Measurements from ENCODE around the gene SEC31A.
"Not testable (repeated sequence)": the region's sequence is repeated elsewhere in the genome, so short reads cannot be mapped to it uniquely, and the experiment has no call there.

SEC31A gene

DNA sequence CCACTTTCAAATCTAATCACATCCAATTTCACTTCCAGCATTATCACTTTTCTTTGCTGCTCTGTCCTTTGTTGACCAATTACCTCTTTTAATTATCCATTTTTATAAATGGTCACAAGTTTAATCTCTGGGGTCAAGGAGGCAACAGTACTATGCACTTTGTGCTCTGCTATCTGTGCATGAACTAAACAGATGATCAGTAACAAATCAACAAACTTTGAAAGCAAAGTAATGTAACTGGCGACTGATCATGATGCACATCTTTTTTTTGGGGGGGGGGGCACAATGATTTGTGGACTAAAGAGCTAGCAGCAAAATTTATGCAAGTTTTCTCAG, 1.5 kb upstream of the SEC31A start:
- no peak for DNase-seq (ENCODE audit: low spot score)

DNA sequence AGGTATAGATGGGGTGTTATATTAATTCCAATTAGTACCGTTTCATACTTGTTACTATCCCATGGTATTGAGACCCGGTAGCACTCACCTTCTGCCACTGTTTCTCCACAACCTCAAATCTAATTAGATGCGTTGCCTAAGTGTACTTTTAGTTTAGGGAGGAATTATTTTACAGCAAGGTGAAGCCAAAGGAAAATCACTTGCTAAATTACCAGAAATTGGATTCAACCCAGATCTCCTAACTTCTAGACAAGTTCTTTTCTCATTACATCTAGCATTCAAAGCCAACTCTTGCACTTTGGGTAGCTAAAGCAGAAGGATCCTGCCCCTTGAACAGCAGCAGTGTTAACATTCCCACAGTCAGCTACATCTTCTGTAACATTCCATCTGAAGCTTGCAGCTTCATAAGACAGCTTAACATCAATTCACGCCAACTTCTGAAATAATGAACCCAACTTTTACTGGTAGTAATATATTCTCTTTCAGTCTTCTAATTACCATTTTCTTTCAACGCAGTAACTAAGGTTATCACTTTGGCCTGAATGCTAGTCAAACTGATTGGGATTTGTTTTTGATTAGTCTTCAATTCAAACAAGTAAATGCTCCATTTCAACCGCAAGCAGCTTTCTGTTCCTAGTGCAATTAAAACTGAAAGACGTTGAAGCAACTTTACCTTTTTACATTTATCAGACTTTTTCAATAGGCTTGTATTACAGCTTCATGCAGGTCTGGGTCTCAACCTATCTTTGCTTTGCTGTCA, 934 bp upstream of the SEC31A start:
- no peak for DNase-seq (ENCODE audit: low spot score)

DNA sequence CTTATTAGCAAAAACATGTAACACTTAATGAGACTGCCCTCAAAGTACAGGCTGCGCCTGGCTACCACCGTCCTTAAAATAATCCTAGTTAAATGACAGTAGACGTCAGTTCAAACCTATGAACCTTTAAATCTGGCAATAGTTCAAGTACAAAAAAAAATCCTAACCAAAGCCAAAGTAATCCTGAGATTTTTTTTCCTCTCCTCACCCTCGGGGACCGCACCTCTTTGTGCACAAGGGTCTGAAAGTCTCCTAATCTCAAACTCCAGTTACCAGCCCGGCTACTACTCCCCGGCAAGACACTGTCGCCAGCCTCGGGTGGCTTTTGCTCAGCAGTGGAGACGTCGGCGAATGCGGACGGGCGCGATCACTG, 439 bp downstream of the SEC31A start:
- no peak for DNase-seq (ENCODE audit: low spot score)

DNA sequence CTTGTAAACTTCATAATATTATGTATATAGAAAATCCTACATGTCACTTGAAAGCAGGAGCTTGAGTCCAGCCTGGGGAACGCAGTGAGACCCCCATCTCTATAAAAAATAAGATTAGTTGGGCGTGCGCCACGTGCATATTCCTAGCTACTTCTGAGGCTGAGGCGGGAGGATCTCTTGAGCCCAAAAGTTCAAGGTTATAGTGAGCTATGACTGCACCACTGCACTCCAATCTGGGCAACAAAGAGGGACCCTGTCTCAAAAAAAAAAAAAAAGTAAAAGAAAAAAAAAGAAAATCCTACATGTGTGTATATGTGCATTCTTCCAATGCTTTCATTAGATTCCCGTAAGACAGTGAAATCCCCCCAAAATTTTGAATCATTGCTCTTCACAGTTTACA, 1.7 kb downstream of the SEC31A start:
- no peak for DNase-seq (ENCODE audit: low spot score)

DNA sequence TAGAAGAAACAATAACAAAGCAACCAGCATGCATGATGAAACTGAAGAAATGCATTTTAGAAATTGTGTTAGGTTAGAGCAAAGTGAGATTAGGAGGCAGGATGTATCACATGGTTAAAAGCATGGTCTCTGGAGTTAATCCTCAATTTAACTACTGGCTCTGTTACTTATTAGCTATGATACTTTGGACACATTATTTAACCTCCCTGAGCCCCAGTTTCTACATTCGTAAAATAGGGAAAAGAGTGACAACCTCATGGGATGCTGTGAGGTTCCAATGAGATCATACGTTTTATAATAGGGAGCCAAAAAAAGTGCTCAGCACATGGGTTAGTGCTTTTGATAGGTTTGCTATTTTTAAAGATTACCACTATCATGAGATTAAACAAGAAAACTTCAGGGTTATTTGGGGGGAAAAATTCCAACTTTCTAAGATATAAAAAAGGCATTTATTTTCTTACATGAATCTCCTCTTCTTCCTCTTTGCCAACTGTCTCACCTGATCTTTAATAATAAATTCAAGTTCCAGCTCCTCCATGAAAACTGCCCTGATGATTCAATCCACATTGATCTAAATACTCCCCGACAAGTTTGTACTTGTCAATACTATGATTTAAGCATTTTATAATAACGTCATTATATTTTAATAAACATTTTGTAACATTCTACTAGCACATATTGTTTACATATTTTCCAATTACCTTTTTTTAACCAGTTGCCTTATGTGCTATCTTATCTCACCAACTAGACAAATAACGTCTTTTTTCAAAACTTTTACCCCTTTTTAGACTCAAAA, 4.6 kb downstream of the SEC31A start:
- no peak for DNase-seq (ENCODE audit: low spot score)

DNA sequence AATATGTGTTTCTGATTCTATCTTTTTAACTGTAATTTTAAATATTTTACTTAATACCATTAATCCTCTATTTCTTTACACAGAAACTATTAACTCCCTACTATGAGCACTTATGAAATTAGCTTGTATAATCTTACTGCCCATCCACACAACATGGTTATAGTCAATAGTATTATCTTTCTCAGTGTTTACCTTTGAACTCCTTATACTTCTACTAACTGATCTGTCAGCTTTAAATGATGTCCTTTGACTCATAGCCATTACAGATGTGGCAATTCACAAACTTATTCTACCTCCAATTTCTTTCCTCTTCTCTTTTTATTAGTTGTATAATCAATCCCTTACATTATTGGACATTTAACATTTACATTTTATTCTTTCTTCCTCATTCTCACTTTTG, 5.5 kb downstream of the SEC31A start:
- DNase-seq (ENCODE audit: low spot score), result no peak

DNA sequence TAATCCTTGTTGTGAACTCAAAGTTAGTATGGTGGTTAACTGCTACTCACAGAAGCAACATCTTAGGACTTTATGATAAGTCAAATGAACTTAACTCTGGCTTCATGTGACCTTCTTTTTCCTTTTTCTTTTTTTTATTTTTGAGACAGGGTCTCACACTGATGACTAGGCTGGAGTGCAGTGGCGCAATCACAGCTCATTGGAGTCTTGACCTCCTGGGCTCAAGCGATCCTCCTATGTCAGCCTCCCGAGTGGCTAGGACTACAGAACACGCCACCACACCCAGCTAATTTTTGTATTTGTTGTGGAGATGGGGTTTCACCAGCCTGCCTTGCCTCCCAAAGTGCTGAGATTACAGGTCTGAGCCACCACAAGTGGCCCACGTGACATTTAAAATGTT, 22.4 kb downstream of the SEC31A start:
- no peak for DNase-seq (ENCODE audit: low spot score)

DNA sequence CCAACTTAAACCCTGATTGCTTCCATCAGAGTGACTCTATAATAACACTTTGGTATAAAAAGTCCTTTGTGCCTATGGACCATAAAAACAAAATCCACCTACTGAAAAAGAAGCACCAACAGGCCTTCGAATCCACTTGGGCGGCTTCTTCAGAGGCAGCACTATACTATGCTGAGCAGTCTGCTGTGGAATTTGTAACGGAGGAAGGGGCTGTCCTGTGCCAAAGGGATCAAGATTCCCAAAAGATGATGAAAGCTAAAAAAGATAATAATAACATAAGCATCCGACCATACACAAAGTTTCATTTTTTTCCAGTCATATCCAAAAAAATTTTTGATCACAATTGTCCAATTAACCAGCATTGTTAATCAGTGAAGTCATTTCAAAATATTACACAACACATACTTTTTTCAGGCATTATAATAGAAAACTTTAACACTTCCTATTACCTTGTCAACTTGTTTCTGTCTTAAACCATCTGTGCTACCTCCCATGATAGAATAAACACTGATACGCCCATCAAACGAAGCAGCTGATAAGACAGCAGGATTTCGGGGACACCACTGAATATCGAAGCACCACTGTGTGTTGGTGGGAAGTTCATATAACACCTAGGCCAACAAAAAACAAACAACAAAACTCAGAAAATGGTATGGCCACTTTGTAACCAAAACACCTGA, 24.1 kb downstream of the SEC31A start:
- DNase-seq (ENCODE audit: low spot score), result peak; percentile 2

DNA sequence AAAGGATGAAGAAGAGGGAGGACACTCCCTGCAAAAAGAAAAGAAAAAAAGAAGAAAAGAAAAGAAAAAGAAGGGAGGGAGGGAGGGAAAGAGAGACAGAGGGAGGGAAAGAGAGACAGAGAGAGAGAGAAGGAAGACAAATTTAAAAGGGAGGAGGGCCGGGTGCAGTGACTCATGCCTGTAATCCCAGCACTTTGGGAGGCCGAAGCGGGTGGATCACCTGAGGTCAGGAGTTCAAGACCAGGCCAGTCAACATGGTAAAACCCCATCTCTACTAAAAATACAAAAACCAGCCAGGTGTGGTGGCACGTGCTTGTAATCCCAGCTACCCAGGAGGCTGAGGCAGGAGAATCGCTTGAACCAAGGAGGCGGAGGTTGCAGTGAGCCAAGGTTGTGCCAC, 24.9 kb downstream of the SEC31A start:
- not testable (repeated sequence) for DNase-seq (ENCODE audit: low spot score)

DNA sequence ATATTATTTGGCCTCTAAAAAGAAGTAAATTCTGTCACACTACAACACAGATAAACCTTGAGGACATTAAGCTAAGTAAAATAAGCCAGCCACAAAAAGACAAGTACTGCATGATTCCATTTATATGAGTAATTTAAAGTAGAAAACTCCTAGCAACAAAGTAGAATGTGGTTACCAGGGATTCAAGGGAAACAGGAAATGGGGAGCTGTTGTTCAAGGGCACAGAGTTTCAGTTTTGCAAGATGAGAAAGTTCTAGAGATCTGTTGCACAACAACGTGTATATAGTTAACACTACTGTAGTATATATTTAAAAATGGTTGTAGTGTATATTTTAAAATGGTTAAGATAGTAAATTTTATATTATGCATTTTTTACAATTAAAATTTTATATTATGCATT, 25.4 kb downstream of the SEC31A start:
- DNase-seq (ENCODE audit: low spot score), result peak; percentile 64

DNA sequence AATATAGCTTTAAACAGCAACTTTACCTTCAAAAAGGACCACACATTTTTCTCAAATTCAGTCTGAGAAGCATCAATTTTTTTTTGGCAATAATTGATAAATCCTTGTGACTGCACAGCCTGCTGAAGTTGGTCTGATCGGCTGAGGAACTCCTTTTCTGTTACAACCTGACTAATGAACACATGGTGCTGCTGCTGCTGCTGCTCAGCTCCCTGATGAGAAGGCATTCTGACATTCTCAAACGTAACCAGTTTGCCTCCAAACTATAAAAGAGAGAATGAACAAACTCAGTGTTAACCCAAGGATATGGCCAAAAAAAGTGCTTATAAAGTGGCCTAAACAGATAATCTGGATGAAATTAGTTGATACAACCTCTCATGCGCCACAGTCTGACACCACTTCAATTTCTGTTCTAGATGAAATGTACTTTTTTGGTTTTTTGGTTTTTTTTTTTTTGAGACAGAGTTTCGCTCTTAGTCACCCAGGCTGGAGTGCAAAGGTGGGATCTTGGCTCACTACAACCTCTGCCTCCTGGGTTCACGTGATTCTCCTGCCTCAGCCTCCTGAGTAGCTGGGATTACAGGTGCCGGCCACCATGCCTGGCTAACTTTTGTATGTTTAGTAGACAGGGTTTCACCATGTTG, 26.5 kb downstream of the SEC31A start:
- DNase-seq (ENCODE audit: low spot score), result no peak

DNA sequence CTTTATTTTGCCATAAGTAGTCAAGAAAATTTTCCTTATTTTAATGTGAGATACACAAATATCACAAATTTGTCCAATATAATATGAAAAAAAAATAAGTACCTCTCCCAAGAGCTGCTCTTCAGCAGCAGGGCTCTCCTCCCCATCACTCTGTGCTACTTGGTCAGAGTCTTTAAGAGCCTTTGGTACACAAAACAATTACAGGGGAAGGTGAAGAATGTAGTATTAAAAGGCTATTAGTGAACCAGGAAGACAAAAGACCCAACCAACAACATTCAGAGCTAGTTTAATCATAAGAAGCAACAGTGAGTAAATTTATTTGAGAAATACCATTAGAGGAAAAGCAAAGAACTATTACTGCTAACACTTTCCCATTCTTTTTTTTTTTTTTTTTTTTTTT, 29.4 kb downstream of the SEC31A start:
- DNase-seq (ENCODE audit: low spot score), result no peak

DNA sequence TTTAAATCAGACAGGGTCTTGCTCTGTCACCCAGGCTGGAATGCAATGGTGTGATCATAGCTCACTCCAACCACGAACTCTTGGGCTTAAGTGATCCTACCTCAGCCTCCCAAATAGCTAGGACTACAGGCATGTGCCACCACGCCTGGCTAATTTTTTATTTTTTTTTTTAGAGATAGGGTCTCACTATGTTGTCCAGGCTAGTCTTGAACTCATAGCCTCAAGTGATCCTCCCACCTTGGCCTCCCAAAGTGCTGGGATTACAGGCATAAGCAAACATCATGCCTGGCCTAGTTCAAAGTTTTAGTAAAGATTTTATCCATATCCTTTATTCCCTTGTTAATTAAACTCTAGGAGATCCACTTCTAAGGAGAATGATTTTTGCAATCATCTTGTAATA, 30.5 kb downstream of the SEC31A start:
- not testable (repeated sequence) for DNase-seq (ENCODE audit: low spot score)

DNA sequence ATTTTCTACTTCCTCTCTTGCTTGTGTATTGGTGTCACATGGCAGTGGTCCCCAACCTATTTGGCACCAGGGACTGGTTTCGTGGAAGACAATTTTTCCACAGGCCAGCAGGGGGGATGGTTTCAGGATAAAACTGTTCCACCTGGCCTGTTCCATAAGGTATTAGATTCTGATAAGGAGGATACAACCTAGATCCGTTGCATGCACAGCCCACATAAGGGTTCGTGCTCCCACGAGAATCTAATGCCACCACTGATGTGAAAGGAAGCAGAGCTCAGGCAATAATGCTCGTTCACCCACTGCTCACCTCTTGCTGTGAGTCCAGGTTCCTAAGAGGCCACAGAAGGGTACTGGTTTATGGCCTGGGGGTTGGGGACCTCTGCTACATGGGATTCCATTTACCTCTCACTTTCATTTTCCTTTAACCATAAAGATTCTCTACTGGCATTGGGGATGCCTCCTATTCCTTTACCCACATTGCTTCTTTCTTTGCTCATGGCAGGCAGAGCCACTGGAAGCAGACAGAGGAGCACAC, 38.1 kb downstream of the SEC31A start:
- no peak for DNase-seq (ENCODE audit: low spot score)

DNA sequence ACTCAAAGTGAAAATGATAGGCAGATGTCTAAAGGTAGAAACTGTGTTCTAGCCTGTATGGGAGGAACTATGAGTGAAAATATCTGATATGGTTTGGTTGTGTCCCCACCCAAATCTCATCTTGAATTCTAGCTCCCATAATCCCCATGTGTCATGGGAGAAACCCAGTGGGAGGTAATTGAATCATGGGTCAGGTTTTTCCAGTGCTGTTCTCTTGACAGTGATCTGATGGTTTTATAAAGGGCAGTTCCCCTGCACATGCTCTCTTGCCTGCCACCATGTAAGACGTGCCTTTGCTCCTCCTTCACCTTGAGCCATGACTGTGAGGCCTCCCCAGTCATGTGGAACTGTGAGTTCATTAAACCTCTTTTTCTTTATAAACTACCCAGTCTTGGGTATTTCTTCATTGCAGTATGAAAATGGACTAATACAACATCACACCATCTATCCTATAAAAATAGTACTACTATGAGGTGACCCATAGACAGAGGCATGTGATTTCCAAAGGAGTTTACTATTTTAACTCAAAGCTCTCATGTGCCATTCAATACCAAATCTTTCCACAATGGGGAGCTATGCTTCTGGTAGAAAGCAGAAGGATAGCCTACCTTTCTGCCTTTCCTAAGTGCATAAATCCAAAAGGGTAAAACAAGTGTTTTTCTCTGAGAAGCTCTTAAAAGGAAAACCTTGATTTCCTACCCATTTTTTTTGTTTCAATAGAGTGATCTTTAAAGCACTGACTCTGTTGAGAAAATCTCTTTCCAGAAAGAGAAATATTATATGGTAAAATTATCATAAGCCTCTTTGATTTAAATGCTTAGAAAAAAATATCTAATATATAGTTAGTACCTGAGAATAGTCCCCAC, 38.8 kb downstream of the SEC31A start:
- no peak for DNase-seq (ENCODE audit: low spot score)

DNA sequence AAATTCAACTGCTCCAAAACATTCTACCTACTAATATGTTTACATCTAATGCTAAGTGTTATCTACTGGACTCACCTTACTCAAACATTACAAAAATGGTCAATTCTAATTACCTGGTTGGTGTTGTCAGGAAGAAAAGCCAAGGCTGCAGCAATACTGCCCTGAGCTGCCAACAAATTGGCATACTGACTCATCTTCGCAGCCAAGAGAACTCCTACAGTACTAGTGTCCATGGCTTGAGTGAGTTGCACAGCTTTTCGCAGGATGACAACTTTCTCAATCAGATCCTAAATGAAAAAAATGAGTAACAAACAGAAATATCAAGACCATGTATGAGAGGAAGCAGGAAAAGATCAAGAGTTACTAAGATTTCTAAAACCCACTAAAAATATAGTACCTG, 39.6 kb downstream of the SEC31A start:
- DNase-seq (ENCODE audit: low spot score), result no peak

DNA sequence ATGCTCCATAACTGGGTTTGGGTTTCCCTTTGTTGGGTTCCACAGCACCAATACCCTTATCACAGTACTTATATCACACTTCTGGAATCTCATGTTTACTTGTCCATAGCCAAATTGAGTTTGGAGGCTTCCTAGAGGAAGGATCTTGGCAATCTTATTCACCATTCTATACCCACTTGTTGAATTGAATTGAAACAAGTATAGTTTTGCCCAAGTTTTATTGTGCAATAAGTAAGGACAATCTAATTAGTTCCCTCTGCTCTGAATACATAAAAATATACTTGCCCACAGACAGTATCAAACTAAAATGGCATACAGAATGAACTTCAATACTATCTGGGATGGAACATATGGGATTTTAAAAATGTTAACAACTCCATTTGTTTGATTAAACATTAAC, 40.3 kb downstream of the SEC31A start:
- DNase-seq (ENCODE audit: low spot score), result no peak

DNA sequence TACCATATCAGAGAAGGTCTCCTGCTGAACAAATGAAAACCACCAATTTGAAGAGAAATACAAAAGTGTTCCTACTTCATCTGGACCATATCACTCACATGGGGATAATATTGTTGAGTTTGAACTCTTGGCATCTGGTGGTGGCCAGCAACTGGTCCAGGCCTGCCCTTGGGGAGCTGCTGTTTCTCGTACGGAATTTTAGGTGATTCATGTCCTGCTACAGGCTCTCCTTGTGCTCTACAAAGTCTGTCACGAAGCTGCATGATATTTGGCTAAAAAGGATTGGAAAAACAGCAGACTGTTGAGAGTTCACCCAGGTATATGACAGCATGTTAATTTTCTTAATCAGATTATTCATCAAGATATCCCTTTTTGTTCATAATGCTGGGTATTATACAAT, 42.2 kb downstream of the SEC31A start:
- no peak for DNase-seq (ENCODE audit: low spot score)

DNA sequence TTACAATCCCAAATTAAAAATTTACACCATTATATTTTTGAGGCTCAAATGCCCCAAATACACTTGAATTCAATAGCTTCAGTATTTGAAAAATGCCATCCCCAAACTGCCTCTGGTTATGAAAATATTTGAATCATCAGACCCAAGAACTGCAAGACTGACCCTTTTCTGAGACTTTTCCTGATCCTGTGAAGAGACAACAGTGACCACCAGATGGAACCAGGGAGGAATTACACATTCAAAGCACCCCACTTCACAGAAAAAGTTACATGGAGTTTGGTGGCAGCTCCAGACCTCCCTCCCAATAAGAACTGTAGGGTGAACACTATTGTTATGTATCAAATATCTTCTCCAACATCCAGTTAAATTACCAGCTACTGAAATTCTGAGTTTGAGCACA, 48.4 kb downstream of the SEC31A start:
- peak; percentile 17 for DNase-seq (ENCODE audit: low spot score)

DNA sequence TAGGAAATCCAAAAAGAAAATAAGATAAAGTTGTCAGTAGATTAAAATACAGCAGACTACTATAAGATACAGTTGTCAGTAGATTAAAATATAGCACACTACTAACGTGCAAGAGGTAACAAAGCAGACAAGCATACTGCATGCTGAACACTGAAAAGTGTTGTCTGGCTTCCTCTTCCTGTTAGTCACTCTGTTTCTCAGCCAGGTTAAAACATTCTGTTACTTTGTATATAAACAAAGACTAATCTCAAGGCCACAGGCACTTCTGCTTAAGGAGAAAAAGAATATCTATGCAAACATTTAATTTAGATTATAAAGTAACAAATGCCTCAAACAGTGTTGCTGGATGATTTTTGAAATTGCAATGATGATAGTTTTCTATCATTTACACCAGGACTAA, 51.3 kb downstream of the SEC31A start:
- DNase-seq (ENCODE audit: low spot score), result no peak

DNA sequence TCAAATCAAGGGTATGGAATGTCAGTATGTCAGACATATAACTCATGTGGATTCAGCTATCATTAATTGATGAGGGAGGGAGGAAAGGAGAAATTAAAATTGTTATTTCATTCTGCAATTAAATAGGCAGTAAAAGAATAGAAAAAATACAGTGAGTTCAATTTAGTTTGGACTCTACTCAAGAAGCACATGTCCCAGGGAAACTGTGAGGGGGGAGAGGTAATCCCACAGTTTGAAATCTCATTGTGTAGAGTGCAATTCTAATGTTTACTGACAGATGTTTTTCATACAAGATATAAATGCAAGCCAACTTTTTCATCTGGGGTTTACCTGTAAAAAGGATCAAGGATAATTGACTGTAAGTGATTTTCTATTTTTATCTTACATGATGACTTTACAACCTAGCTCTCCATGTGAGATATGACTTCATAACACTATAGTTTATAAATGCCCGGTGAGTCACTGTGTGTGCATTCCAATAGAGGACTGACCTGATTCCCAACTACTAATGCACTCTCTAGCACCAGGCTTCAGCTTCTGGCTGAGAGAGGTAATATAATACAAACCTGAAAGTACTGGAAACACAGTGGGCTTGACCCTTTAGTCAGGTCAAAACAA, 57.1 kb downstream of the SEC31A start:
- DNase-seq (ENCODE audit: low spot score), result peak; percentile 75
